ENCODE results near the gene HYCC1. TPM values are rescaled to one million over a fixed set of nuclear protein-coding genes. Genes with fewer than 3 reads are reported as not detected.

HYCC1 gene
- total RNA-seq, 1 experiment from 2014 or later = 126 TPM

GRCh38 chr7:23020742-23021401 lies 6.9 kb upstream of the HYCC1 start:
- Histone ChIP-seq H3K9me3 (ENCODE audit: control insufficient read depth, low read depth, low read length) (no peaks in the 10 kb centered on the region), H3K4ac (ENCODE audit: low read depth, low read length) (no peak overlapping the region), H4K8ac (replicated peaks; ENCODE audit: insufficient read length, low read depth, low read length) (no peak overlapping the region), H4K5ac (ENCODE audit: insufficient read length, low read depth, low read length) (no peak overlapping the region), H3K27ac (ENCODE audit: insufficient read length, low read depth, low read length) (no peak overlapping the region), H2AK5ac (ENCODE audit: insufficient read length, low read length) (no peak overlapping the region), H3K27me3 (ENCODE audit: insufficient read depth, low read length) (no peaks in the 10 kb centered on the region), H2BK15ac (ENCODE audit: low read depth, low read length) (no peak overlapping the region), H3K23me2 (ENCODE audit: insufficient read length, low read depth, low read length, poor library complexity, severe bottlenecking) (no peaks in the 10 kb centered on the region), H4K91ac (ENCODE audit: insufficient read length, low read depth, low read length) (no peak overlapping the region), H3K4me1 (ENCODE audit: insufficient read depth, low read length) (peaks cover 2% of the 10 kb centered on the region; the same call in 1 of the 2 replicates), H3K23ac (ENCODE audit: insufficient read length, low read depth, low read length) (no peak overlapping the region), H4K20me1 (ENCODE audit: control insufficient read depth, insufficient read depth, insufficient read length) (no peaks in the 10 kb centered on the region), H3K79me1 (ENCODE audit: insufficient read depth, low read depth, low read length, poor library complexity, severe bottlenecking) (no peaks in the 10 kb centered on the region), H3K56ac (ENCODE audit: insufficient read length, low read depth, low read length) (no peak overlapping the region), H3T11ph (ENCODE audit: low read length) (no peak overlapping the region), H3K18ac (ENCODE audit: insufficient read length, low read depth, low read length) (no peak overlapping the region), H2BK20ac (ENCODE audit: low read depth, low read length, poor library complexity, severe bottlenecking) (no peak overlapping the region), H2BK120ac (ENCODE audit: low read depth, low read length, poor library complexity, severe bottlenecking) (no peak overlapping the region), H2AFZ (ENCODE audit: low read length) (no peak overlapping the region), H3K14ac (ENCODE audit: insufficient read depth, low read length) (no peak overlapping the region), H2BK12ac (ENCODE audit: insufficient read length, low read depth, low read length) (no peak overlapping the region), H3K79me2 (ENCODE audit: insufficient read depth, low read length) (no peaks in the 10 kb centered on the region), H2BK5ac (ENCODE audit: insufficient read length, low read length) (no peak overlapping the region), H3K4me2 (ENCODE audit: insufficient read depth, insufficient read length, low read length) (no peak overlapping the region), H3K9ac (ENCODE audit: extremely low read depth, insufficient read length, low read length) (no peak overlapping the region)
- TF ChIP-seq CTCF (conservative IDR thresholded peaks at IDR 0.05) = no peak
- Mint-ChIP-seq H3K36me3 (ENCODE audit: insufficient read depth in 1 of 3, low read depth in 3 of 3) (no peaks in the 10 kb centered on the region), H3K27me3 (ENCODE audit: low read depth) (no peaks in the 10 kb centered on the region), H3K9me3 (no peaks in the 10 kb centered on the region), H3K4me3 (no peak overlapping the region), H3K27ac (no peak overlapping the region), H3K4me1 (peaks cover 22 to 23% of the 10 kb centered on the region in 2 experiments)
- DNase-seq = no peak
- WGBS (ENCODE audit: extremely low coverage, insufficient read length, low lambda C conversion rate) = no CpG with 5 or more reads among the region's 3 CpGs

All from H9 (cell line).